GM19025 (cell line): ENCODE measurements around the gene RNF180.
"Not testable (repeated sequence)": the region's sequence is repeated elsewhere in the genome, so short reads cannot be mapped to it uniquely, and the experiment has no call there.

ENCODE experiments used
- ATAC-seq: cut with Tn5 transposase; IDR thresholded peaks from one replicate; pipeline ENCODE4 v1.9.1; 2021; ENCODE audit warnings: mild to moderate bottlenecking, low read depth, moderate library complexity; ENCODE audit not compliant: unreplicated experiment

Gene RNF180

DNA sequence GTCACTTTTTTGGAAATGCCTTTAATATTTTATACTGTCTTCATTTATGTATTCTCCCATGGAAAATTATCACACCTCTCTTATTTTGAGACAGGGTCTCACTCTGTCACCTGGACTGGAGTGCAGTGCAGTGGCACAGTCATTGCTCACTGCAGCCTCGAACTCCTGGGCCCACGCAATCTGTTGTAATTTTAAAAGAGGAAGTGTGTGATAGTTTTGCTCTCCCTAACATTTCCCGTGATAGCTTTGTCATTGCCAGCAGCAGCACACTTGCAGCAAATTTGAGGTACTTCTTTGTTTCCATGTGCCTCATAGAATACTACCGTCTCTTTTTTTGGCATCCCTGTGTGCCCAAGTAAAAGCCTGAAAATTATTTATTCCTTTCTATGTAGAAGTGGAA lies 103.5 kb downstream of the RNF180 start:
- no peak for ATAC-seq

DNA sequence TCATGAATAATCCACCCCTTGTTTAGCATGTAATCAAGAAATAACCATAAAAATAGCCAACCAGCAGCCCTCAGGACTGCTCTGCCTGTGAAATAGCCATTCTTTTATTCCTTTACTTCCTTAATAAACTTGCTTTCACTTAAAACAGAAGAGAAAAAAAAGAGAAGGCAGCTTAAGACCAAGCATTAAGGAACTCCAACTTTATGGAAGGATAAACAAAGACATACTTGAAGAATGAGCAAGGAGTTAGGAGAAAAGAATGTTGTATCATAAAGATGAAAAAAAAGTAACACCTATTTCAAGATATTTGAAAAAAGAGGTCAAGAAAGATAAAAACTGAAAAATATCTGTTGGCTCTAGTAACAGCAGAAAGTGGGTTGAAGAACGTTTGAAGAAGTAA lies 107.6 kb downstream of the RNF180 start:
- ATAC-seq = no peak

DNA sequence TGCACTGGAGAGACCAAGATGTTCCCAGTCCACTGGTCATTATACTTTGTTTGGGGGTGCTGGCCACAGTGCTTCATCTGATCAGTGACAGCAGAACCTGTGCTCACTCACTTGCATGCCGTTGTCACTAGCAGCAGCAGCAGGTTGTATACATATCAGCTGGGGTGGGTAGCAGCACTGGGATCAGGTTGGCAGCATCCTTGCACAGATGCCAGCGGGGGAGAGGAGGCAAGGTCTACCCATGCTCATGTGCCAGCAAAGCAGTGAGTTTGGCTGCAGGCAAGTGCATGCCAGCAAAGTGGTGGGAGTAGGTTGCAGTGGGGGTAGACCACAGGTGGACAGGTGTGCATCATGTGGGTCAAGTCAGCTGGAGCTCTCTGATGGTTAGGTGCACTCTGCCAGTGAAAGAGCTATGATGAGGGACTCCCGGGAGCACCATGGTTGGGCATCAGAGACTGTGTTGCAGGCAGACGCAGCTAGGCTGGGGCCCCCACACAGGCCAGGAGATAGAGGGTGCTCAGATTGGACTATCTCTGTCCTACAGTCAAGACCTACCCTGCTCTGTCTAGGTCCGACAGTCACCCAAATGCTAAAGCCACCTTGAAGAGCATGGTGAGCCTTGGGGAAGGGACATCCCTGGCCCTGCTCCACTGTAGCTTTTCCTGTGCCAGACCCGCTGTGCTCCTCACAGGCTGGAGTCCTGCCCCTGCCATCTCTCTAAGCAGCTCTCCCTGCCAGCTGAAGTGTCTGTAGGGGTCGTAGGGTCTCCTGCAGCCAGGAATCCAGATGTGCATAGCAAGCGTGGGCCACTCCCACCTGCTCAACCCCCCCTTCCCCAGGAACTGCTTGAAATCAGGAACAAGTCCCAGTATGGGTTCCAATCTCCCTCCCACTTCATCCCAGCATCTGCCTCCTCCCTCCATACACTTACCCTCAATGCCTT lies 119.8 kb downstream of the RNF180 start:
- no peak for ATAC-seq

DNA sequence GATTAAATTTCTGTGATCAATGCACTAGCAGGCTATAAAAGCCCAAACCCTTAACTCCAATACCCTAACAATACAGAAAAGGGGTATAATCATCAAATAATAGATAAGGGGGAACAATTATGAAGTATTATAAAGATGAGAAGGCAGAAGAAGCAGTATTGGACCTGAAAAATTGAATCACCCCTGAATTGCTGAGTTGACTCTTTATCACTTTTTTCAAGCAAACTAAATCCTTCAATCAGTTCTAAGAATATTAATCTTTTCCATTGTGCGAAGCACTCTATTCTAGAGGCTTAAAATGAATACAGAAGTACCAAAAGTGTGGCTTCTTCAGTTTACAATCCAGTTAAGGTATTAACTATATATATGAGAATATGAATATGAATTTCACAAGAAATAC lies 120.7 kb downstream of the RNF180 start:
- no peak for ATAC-seq

DNA sequence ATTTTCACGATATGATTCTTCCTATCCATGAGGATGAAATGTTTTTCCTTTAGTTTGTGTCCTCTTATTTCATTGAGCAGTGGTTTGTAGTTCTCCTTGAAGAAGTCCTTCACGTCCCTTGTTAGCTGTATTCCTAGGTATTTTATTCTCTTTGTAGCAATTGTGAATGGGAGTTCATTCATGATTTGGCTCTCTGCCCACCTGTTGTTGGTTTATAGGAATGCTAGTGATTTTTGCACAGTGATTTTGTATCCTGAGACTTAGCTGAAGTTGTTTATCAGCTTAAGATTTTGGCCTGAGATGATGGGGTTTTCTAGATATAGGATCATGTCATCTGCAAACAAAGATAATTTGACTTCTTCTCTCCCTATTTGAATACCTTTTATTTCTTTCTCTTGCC lies 122.9 kb downstream of the RNF180 start:
- ATAC-seq = not testable (repeated sequence)

DNA sequence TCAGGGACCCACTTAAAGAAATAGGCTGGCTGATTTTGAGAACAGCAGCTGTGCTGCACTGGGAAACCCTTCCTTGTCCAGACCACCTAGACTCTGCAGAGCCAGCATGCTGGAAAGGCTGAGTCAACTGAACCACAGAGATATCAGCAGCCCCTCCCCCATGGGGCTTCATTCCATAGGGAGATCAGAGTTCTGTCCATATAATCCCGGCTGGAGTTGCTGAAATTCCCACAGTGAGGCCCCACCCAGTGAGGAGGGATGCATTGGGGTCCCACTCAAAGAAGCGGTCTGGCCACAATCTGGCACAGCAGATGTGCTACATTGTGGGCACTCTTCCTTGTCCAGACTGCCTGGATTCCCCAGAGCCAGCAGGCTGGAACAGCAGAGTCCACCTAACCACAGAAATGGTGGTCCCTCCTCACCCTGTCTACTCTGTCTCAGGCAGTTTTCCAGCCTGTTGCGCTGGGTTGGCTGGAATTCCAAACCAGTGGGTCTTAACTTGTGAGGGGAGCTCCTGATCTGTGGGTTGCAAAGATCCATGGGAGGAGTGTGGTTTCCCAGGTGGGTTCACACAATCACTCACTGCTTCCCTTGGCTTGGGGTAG lies 127.1 kb downstream of the RNF180 start:
- ATAC-seq = no peak

DNA sequence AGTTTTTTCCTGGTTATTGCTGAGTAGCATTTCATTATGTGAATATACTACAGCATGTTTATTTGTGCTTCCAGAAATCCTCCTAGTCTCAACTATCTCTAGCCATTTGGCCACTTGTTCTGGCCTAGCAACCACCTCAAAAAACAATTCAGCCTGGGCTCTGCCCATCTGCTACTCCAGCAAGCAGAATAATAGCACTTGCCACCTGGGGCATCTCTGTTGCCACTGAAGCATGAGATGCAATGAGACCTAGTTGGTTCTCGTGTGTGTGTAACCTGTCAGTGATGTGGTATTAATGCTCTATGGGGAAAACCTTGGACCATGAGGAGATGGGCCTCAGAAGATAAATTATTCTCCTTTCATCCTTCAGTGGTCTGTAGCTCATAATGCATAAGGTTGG lies 129.5 kb downstream of the RNF180 start:
- no peak for ATAC-seq

DNA sequence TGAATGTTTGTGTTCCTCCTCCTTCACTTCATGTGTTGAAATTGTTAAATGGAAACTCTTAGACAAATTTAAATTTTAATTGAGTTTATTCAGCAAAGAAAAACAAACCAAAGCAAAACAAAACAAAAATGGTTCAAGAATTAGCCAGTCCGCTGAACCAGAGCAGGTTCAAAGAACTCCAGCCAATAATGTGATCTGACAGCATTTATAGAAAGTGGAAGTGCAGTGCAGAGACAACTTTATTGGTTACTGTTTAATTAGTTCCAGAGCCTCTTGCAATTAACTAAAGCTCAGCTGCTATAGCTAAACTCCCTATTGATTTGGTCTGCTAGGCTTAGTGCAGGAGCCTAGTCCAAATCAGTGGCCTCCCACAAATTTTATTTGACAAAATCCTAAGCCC lies 132.9 kb downstream of the RNF180 start:
- no peak for ATAC-seq

DNA sequence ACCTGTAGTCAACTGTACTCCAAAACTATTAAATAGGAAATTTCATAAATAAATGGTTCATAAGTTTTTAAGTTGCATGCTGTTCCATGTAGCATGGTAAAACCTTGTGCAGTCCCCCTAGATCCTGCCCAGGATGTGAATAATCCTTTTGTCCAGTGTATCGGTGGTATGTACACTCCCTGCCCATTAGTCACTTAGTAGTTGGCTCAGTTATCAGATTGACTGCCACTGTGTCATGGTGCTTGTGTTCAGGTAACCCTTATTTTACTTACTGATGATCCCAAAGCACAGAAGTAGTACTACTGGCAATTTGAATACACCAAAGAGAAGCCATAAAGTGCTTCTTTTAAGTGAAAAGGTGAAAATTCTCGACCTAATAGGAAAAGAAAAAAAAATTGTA lies 134.2 kb downstream of the RNF180 start:
- ATAC-seq = no peak

DNA sequence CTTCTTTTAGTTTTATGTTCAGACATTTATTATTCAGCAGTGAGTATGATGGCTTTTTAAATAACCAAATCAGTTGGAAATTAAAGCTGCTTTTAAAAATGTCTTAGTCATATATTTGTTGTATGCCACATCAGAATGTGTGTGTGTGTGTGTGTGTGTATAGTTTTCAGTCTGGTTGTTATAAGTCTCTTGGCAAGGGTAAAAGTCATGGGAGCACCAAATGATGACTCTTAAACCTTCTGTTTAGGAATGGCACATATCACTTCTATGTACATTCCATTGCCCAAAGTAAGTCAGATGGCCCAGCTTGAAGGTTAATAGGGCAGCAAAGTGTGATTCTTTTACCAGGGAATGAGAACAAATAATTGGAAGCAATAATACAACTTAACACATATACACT lies 135.9 kb downstream of the RNF180 start:
- ATAC-seq = no peak

DNA sequence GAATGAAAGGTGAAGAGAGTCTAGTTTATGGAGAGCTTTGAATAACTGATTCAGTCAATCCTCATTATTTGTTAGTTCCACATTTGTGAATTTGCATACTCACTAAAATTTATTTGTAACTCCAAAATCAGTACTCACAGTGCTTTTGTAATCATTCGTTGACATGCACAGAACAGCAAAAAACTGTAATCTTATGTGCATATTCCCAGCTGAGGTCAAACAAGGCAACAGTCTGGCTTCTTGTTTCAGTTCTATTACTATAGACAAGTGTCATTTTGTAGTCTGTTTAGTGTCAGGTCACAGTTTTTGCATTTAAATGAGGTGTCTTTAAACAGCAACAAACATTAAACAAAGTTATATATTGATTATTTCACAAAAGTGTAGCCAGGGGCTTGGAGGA lies 142.5 kb downstream of the RNF180 start:
- ATAC-seq = no peak

DNA sequence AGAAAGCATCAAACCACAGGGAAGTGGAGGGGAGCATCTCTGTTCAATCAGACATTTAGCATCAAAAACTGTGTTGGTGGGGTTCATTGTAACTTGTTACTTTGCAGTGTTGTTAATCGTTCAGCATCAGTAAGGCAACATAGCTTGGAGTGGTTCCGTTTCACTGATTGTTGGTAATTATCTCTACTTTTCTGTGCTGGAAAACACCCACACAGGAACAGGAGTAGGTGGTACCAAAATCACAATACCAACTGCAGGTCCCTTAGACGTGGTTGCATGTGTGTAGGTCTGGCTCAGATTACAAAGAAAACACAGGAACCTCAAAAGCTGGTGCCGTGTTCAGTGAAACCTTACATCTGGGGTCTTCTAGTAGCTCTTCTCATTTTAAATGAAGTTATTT lies 146.8 kb downstream of the RNF180 start:
- ATAC-seq = no peak

DNA sequence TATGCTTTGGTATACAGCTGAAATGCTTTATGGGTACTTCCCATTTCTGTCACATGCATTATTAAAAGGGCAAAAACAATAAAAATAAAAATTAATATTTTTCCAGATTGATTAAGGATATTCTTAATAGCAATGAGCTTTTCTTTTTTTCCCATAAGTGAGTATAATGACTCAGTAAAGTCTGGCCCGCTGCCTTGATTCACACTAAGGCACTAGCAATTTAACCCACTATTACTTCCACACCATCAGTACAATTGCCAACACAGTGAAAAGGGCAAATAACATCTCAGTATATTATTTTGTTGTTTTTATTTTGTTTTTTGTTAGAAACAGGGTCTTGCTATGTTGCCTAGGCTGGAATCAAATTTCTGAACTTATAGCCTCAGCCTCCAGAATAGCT lies 150.1 kb downstream of the RNF180 start:
- no peak for ATAC-seq

DNA sequence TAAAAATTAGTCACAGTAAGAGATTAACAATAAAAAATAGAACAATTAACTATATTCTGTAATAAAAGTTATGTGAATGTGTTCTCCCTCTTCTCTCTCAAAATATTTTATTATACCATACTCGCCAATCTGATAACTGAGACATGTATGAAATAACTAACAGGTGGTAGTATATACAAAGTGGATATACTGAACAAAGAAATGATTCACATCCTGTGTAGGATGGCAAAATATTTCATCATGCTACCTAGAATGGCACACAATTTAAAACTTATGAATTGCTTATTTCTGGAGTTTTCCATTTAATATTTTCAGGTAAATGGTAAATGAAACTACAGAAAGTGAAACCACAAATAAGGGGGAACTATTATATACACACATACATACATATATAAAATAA lies 152.5 kb downstream of the RNF180 start:
- ATAC-seq = no peak

DNA sequence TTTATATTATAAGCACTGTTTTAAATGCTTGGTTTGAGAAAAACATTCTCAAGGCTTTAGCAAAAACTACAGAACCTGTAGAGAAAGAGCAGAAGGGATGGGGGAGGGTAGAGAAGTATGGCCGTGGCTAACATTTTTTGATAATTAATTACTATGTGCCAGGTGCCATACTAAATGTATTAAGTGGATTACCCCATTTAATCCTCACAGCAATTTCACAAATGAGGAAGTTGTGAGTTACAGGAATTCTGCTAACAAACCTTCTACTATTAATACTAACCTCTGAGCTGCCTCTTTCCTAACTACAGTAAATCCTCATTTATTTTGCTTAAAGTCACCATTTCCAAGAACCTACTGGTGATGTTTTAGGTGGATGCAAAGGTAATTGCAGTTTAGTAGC lies 157.9 kb downstream of the RNF180 start:
- no peak for ATAC-seq

DNA sequence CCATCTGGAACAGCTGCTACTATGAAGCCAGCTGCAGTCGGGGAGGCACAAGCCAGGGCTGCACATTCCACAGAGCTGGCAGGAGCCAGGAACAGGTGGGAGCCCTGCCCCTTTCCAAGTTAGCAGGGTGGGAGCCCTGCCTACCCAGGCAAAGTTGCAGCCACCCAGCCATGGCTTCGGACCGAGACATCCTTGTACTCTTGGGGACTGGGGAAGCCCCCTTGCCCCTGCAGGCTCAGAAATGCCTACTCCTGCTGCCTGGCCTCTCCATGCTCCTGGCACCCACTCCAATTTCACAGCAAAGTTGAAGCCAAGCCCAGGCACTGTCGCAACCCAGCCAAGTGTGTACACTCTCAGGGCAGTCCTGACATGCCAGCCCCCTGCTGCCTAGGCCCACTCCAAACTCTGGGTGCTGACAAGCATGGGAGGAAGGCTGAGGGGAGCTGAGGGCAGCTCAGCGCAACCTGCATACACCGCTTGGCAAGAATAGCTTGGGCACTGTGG lies 165.1 kb downstream of the RNF180 start:
- no peak for ATAC-seq

DNA sequence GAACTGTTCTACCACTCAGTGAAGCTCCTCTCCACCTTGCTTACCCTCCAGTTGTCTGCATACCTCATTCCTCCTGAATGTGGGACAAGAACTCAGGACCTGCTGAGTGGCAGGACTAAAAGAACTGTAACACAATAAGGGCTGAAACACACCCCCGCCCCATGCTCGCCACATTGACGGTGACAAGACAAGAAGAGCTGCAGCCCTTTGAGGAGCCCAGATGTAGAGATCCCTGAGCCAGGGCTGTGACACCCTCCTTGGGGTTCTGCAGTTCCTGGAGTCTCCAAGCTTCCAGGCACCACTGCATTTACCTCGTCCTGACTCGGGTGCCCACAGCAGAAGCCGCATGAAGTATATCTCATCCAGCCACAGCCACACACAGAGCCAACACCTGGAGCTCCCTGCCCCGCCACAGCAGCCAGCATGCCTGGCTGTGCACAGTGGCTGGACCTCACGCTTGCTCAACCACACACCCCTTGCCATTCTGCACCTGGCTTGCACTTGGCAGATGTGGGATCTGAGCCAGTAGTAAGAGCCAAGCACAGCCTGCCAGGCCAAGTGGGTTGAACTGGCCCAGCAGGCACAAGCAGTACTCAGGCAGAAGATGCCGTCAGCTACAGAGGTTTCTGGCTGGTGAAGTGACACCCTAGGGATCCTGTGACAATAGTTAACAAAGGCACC lies 166.1 kb downstream of the RNF180 start:
- no peak for ATAC-seq

DNA sequence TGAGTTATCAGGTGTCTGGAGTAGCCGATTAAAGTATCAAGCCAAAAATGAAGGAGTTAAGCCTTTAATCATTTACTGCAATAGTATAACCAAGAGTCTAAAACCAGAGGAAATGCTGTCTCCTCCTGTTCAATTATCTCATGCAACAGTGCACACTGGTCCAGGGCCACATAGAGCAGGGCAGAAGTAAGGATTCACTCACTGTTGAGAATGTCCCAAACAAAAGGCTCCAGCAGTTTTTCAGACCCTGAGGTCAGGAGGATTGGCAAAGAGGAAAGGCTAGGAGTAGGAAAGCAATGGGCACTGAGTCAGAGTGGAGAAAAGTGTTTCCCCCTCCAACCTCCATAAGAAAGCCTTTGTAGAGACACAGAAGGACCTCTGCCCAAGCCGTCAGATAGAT lies 168.2 kb downstream of the RNF180 start:
- ATAC-seq = no peak

DNA sequence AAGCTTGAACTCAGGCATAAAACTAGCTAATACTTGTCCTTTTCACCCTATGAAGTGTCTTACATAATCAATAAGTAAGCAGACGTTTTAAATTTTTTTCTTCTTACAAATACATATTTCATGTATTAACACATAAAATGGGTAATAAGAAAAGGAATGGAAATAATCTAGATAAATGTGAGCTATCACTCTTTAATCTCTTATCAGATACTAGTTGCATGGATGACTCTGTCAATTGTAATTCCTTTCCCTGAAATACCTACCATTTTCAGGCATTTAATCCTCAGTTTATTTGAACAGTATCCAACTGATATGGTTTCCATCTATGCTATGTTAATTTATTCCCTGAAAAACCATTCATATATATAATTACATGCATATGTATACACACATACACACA lies 174.1 kb downstream of the RNF180 start:
- no peak for ATAC-seq

DNA sequence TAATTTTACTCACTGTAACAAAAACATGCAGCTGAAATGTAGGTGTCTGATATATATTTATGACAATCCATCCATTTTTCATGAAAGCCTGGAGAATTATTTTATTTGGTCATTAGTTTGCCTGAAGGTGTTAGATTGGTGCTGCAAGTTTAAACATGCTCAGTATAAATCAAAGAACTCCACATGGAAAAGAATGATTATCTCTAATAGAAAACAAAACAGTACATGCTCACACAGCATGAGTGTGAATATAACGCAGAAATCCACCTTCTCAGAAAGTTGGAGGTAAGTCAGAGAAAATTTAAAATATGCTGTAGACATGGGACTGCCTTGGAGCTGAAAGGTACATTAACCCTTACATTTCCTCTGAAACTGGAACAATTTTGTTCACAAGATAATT lies 174.7 kb downstream of the RNF180 start:
- no peak for ATAC-seq

DNA sequence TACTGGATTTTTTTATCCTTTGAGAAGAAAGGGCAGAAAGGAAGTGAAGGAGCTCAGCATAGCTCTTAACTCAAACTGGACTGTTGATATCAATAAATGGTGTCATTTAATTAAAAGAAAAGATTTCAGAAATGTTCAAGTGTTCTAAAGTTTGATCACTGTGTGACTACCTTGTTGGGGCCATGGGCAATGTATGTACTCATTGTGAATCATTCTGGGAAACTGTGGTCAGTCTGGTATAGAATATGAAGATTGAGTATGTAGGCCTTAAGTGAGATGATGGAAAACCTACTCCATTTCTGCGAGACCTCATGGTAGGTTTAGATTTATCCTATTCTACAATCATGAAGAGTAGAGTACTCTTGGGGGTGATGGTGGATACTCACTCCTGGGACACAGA lies 175.7 kb downstream of the RNF180 start:
- no peak for ATAC-seq
